CD4-positive, alpha-beta T cell treated with Interleukin-21 for 1 hour (primary cell): ENCODE results near the gene EIF2S1.
"Not testable (repeated sequence)": the region's sequence is repeated elsewhere in the genome, so short reads cannot be mapped to it uniquely, and the experiment has no call there.

Experiments used
- DNase-seq: peaks from one replicate; pipeline ENCODE4 v3.0.0-alpha.2; 2020

Gene EIF2S1

GRCh38 chr14:67413806-67414769 lies 54.0 kb downstream of the EIF2S1 start:
- no peak for DNase-seq

GRCh38 chr14:67415610-67416009 lies 55.5 kb downstream of the EIF2S1 start:
- DNase-seq: not testable (repeated sequence)

- DNase-seq: no peak
Observed at GRCh38 chr14:67416085-67416484, 56.0 kb downstream of the EIF2S1 start.

- DNase-seq: no peak
Observed at GRCh38 chr14:67416810-67417209, 56.7 kb downstream of the EIF2S1 start.

- no peak for DNase-seq
Observed at GRCh38 chr14:67417633-67418032, 57.5 kb downstream of the EIF2S1 start.

GRCh38 chr14:67418401-67419191 lies 58.5 kb downstream of the EIF2S1 start:
- no peak for DNase-seq

- peak; percentile 19 for DNase-seq
Observed at GRCh38 chr14:67420102-67420739, 60.1 kb downstream of the EIF2S1 start.

- no peak for DNase-seq
Observed at GRCh38 chr14:67421356-67422224, 61.5 kb downstream of the EIF2S1 start.

GRCh38 chr14:67423424-67423823 lies 63.3 kb downstream of the EIF2S1 start:
- no peak for DNase-seq

GRCh38 chr14:67424539-67424938 lies 64.4 kb downstream of the EIF2S1 start:
- DNase-seq: no peak

GRCh38 chr14:67425608-67426007 lies 65.5 kb downstream of the EIF2S1 start:
- no peak for DNase-seq

- no peak for DNase-seq
Observed at GRCh38 chr14:67426161-67426560, 66.0 kb downstream of the EIF2S1 start.

GRCh38 chr14:67426983-67427606 lies 67.0 kb downstream of the EIF2S1 start:
- peak; percentile 79 for DNase-seq

- DNase-seq: no peak
Observed at GRCh38 chr14:67428501-67429031, 68.4 kb downstream of the EIF2S1 start.

- DNase-seq: no peak
Observed at GRCh38 chr14:67429510-67430205, 69.5 kb downstream of the EIF2S1 start.

GRCh38 chr14:67432050-67432564 lies 72.0 kb downstream of the EIF2S1 start:
- no peak for DNase-seq

GRCh38 chr14:67435603-67436002 lies 75.5 kb downstream of the EIF2S1 start:
- DNase-seq: no peak
